NOMO-1 treated with dmso at 0.1 percent for 144 hours (cell line): Measurements from ENCODE around the gene ARID1A.
"Not testable (repeated sequence)": the region's sequence is repeated elsewhere in the genome, so short reads cannot be mapped to it uniquely, and the experiment has no call there.

Experiments
- DNase-seq: peaks from one replicate; lab custom pipeline; 2025; ENCODE audit not compliant: unreplicated experiment; lab: John Stamatoyannopoulos, UW

ARID1A gene

DNA sequence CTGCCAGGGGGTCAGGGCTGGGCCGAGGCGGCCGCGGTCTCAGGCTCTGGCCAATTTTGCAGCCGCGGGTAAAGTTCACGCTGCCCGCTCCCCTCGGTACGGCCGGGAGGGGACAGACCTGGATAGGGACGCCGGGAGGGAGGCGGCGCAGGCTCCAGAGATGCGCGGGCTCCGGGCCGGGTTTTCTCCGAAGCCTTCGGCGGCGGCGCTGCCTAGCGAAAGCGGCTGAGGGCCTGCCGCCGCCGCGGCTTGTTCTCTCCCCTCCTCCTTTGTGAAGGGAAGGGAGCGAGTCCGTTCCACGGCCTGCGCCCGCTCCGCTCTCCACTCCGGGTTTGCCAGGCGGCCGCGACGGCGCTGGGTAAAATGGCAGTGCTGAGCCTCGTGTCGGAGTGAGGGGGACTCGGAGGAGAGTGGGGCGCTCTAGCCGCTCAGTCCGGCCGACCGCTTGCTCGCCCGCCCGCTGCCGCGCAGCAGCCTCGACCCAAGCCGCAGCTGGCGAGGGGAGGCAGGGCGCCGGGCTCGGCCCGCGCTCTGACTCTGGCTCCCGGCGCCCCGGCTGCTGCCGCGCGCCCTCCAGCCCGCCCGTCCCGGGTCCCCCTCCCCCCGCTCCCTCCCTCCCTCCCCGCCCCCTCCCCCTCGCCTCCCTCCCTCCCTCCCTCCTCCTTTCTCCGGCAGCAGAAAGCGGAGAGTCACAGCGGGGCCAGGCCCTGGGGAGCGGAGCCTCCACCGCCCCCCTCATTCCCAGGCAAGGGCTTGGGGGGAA is at the start of gene ARID1A:
TSS of gene ARID1A (plus strand) at position 660 of the 763 bp plus-strand sequence. CDS start 389 bp downstream, outside the sequence.
- peak; percentile 92 for DNase-seq

- DNase-seq = no peak
Measured at GRCh38 chr1:26664802-26665201, 31.0 kb upstream of the ARID1A start.

- DNase-seq = no peak
Measured at GRCh38 chr1:26666855-26667254, 29.0 kb upstream of the ARID1A start.

- not testable (repeated sequence) for DNase-seq
Measured at GRCh38 chr1:26668106-26668786, 27.6 kb upstream of the ARID1A start.

DNA sequence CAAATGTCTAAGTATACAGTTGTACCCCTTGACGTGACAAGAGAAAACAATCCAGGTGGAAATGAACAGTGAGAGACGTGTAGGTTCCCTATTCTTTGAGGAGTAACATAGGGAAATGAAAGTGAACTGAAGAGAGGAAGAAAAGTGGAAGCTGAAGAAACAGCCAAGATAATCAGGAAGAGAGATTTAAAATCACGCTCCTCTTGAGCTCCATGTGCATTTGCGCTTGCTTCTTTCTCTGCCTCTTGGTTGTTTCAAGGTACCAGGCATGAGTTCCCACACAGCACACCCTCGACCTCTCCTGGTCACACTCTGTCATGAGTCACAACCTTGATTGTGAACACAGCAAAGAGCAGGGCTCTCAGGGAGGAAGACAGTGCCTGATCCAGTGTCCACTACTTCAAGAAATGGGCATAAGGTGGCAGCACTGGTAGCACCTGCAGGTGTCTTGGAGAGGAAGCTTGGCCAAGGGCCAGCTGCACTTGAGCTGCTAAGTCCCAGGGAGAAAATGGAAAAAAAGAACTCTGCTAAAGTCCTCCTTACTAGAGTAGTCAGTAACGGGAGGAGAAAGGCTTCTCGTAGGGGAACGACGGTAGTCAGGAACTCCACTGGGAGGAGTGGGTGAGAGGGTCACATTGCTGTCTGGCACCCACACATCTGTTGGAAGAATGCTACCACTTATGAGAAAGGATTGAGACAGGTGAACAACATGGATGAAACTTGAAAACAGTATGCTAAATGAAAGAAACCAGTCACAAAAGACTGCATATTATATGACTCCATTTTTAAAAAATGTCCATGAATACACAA is 18.3 kb upstream of the ARID1A start:
- DNase-seq = peak; percentile 92

DNA sequence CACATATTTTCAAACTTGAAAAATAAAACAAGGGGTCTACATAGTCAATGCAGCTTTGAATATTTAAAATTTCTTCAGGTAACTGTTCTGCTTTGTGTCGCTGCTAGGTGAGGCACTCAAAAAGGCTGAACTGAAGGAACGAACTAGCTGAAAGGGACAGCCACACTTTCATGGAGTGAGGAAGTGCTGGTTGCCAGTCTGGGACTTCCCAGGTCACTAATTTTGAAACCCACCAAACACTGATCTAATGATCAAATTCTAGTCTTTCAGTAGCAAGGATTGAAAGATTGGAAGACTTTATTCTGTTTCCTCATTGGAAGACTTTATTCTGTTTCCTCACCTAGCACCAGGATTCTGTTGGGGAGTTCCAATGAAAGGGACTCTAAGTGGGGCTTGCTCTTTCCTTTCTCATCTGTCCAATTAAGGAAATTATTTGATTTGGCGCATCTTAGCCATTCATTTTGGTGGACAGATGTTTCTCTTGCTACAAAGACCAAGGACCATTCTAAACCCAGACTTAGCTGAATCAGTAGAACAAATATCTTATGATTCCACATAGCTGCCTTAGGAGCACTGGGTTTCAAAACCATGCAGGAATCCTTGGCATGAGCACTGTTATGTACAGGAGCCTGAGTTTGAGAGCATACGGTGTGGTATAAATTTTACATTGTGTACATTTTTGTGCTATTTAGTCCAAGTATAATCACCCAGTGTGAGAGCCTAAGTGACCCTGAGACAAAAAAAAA is 10.9 kb upstream of the ARID1A start:
- no peak for DNase-seq

GRCh38 chr1:26686795-26687194 is 9.0 kb upstream of the ARID1A start:
- DNase-seq = no peak

- no peak for DNase-seq
Measured at GRCh38 chr1:26689504-26689903, 6.3 kb upstream of the ARID1A start.

DNA sequence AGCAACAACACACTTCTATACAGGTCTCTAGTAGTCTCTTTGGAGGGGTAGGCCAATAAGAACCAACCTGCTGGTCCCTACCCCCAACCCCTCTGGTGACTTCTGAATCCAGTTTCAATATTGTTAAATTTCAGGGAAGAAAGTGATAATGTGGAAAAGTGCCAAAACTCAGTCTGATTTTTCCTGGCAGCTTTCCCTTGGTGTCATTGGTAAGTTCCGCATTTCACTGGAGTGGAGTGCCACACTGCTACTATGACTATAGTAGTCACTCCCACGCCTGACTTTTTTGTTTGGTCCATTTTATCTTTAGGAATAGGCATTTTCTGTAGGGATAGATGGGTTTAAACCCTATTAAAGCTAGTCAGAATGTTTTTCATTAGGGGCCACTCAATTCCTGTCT is 5.7 kb upstream of the ARID1A start:
- DNase-seq = no peak

- no peak for DNase-seq
Measured at GRCh38 chr1:26690576-26691031, 5.2 kb upstream of the ARID1A start.

- DNase-seq = peak; percentile 92
Measured at GRCh38 chr1:26692211-26692792, 3.5 kb upstream of the ARID1A start.

DNA sequence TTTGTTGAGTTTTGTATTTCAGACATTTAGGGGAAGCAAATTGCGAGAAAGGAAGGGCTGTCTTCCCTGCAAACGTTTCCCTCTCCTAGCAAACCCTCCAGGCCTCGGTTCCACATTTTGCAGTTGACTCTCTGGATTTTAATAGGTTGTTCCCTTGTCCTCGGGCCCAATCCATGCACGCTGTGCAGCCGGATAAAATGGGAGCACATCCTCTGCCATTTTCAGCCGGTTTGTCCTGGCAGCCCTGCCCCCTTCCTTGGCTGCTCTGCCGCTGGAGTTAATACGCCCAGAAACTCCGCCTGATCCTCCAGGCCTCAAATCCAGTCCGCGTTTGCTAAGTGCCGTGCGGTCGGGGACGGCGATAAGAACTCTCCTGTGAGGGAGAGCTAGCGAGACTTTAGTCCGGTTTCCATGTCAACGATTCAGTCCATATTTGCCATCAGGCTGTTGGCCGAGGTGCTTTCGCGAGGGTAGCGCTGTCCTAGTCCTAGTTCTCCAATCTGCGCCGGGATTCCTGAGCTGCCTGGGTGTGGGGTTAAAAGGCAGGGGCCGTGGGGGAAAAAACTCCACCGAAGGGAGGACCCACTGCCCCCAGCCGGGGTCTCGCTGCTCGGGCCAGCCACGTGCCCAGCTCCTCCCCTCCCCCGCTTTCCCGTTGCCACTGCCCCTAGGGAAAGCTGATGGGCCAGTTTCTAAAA is 2.9 kb upstream of the ARID1A start:
- DNase-seq = peak; percentile 99

DNA sequence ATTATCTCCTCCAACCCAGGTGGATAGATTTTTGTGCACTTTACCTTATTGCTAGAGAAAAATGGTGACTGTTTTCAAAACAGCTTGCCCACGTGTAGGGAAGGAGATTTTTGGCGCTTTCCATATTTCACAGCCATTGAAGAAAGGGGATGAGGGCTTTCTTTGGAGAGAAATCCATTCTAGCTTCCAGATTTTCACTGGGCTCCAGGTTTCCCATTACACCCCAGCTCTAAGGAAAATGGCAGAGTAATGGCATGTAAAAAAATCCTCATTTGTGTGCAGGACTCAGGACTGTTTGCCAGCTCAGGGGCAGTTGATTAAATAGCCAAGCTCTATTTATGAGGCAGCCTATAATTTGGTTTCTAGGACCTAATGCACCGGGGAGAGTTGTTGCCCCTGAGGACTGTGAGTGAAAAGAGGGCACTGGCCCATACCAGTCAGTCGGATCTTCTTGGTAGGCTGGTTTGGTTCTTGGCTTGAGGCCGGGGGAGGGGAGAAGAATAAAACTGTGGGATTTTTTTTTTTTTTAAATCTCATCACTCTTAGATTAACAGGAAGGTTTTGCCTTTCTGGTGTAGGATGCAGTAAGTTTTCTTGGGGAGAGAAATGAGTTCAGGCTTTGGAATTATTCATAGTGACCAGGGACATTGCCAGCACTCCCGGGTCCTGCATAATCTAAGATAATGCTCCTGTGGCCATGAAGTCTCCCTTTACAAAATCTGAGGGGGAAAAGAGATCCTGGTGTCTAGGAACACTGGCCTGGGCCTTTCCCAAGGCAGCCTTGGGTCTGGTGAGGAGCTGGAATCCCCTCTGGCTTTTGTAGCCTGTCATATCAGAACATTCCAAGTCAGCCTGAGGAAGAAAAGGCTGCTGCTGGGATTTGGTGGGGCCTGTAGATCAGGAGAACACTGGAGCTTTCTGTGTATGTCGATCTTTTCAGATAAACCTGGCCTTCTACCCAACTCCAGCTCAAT is 1.9 kb upstream of the ARID1A start:
- no peak for DNase-seq

GRCh38 chr1:26694638-26695355 is 1.0 kb upstream of the ARID1A start:
- DNase-seq = no peak

DNA sequence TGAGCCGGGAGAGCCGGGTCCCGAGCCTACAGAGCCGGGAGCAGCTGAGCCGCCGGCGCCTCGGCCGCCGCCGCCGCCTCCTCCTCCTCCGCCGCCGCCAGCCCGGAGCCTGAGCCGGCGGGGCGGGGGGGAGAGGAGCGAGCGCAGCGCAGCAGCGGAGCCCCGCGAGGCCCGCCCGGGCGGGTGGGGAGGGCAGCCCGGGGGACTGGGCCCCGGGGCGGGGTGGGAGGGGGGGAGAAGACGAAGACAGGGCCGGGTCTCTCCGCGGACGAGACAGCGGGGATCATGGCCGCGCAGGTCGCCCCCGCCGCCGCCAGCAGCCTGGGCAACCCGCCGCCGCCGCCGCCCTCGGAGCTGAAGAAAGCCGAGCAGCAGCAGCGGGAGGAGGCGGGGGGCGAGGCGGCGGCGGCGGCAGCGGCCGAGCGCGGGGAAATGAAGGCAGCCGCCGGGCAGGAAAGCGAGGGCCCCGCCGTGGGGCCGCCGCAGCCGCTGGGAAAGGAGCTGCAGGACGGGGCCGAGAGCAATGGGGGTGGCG is 371 bp downstream of the ARID1A start:
- DNase-seq = no peak

- DNase-seq = peak; percentile 53
Measured at GRCh38 chr1:26696654-26697430, 1.0 kb downstream of the ARID1A start.

DNA sequence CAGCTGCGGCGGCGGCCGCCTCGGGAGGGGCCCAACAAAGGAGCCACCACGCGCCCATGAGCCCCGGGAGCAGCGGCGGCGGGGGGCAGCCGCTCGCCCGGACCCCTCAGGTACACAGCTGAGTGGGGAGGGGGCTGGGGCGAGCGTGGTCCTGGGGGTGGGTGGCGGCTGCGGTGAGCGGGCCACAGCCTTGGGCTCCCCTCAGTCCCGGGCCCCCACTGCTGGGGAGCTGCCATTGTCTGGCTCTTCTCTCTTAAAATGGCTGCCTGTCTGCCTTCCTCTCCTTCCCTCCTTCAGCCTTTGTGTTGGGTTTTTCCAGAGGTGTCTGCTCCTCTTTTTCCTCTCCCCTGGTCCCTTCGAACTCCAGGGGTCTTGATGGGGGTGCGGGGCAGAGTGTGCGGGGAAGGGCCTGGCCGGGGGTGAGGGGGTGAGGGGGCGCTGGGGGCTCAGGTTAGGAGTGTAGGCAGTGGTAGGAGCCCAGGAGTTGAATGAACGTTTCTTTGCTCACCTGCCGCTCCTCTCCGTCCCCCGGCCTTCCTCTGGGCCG is 1.7 kb downstream of the ARID1A start:
- no peak for DNase-seq
